ENCODE data around the gene MSI2.
A peak's percentile ranks its signal among the peaks of the same experiment; 100 is the strongest.

DNA sequence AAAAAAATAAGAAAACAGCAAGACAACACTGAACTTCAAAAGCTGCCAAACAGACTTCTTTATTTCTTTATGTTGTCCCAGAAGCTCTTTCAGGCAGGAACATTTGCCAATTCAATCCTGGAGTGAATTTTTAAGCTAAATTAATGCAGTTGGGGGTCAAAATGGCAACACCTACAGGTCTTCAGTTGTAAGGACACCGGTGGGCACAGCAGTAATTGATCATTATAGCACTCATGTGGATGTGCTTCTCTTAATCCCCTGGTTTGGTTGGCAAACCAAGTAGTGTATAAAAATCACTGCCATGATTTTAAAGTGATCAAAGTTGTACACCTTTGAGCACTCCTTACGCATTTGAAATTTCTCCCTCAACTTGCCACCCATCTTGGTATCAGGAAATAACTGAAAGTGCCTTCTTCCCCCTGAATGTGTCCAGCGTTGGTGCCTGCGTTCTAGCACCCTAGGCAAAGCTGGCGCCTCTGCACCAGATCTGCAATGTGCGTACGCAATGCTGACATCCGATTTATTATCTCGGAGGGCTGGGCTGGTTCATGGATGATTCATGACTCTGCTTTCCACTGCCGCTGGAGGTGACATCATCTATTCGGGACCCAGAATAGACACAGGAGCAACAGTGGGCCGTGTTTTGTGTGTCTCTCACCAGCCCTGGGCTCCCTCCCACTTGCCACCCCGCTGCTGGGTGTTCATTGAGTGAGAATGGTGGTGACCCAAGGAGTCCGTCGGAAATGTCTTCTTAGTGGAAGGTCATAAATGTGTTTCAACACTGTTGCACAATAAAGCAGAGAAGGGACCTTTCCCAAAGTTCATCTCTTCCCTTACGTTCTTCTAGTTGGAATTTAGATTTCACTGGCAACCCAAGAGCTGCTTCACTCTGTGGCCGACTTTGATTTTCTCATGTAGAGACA lies 285.4 kb downstream of the MSI2 start:
- no peak for TF ChIP-seq CTCF (IDR thresholded peaks at IDR 0.05)
- no peak for TF ChIP-seq POLR2A (IDR thresholded peaks at IDR 0.05)
- TF ChIP-seq POLR2AphosphoS5 (IDR thresholded peaks at IDR 0.05), result peak; percentile 56

Measured in gastroesophageal sphincter (tissue), 3 donors.